Neural cell (in vitro differentiated cells): ENCODE data around the gene ATP1A1.

Experiments
- EZH2 ChIP-seq: fragments of 200-600, 300-800 bp; shearing (Covaris generic), sonication (generic); IDR thresholded peaks from 2 replicates; pipeline ENCODE4 v1.6.1; 2014; ENCODE audit warnings: antibody characterized with exemption, low read length, borderline replicate concordance, mild to moderate bottlenecking; ENCODE audit not compliant: insufficient read depth, poor library complexity, severe bottlenecking
- RAD21 ChIP-seq: fragments of 450-650 bp; conservative IDR thresholded peaks from 2 replicates; pipeline ENCODE4 v1.6.1; 2014; ENCODE audit warnings: antibody characterized with exemption, mild to moderate bottlenecking, moderate library complexity
- SMC3 ChIP-seq: fragments of 450-650 bp; conservative IDR thresholded peaks from 2 replicates; pipeline ENCODE4 v1.6.1; 2014; ENCODE audit warnings: antibody characterized with exemption, mild to moderate bottlenecking, moderate library complexity; ENCODE audit not compliant: poor library complexity
- TF ChIP-seq, protein P1 (sequence below): IDR thresholded peaks from 2 replicates; pipeline ENCODE4 v1.6.1; 2012; ENCODE audit warnings: borderline replicate concordance

DNA sequence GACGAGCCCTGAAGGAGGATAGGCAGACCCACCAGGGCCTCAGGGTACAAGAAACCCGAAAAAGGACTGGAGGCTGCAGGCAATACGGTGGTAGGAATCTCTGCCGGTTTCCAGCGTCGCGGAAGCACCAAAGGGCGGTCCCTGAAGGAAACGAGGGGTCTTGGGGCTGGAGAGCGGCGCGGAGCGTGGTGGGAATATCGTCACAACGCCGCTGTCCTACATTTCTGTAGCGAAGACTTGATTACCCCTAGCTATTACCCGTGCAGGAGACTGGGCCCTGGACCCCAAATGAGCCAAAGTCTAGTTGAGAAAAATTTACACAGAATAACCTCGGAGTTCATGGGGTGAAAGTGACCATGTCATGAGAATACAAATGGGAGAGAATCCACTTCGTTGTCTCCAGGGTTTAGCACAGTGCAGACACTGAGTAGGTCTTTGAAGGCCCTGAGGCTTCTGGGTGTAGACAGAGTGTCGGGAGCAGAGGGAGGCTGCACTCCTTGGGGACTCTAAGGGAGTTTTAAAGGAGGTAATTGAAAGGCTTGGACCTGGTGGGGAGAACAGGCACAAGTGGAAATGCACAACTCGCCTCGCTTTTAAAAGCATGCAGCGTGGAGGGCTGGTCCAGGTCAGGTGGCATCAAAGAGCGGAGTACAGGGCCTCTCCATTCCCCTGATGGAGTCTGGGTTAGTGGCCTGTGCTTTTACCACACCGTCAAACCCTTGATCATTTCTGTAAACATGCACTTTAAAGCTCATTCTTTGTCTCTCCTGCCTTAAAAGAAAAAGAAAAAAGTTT, 1.5 kb downstream of the ATP1A1 start:
- TF ChIP-seq, protein P1, sequence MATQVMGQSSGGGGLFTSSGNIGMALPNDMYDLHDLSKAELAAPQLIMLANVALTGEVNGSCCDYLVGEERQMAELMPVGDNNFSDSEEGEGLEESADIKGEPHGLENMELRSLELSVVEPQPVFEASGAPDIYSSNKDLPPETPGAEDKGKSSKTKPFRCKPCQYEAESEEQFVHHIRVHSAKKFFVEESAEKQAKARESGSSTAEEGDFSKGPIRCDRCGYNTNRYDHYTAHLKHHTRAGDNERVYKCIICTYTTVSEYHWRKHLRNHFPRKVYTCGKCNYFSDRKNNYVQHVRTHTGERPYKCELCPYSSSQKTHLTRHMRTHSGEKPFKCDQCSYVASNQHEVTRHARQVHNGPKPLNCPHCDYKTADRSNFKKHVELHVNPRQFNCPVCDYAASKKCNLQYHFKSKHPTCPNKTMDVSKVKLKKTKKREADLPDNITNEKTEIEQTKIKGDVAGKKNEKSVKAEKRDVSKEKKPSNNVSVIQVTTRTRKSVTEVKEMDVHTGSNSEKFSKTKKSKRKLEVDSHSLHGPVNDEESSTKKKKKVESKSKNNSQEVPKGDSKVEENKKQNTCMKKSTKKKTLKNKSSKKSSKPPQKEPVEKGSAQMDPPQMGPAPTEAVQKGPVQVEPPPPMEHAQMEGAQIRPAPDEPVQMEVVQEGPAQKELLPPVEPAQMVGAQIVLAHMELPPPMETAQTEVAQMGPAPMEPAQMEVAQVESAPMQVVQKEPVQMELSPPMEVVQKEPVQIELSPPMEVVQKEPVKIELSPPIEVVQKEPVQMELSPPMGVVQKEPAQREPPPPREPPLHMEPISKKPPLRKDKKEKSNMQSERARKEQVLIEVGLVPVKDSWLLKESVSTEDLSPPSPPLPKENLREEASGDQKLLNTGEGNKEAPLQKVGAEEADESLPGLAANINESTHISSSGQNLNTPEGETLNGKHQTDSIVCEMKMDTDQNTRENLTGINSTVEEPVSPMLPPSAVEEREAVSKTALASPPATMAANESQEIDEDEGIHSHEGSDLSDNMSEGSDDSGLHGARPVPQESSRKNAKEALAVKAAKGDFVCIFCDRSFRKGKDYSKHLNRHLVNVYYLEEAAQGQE: no peak
- TF ChIP-seq SMC3 (no peak), EZH2 (no peak), RAD21 (no peak)
